GM15510 (cell line): ENCODE results near the gene EMB.

Experiments used
- POLR2A ChIP-seq: IDR thresholded peaks from 3 replicates; pipeline ENCODE4 v1.6.1; 2011; ENCODE audit warnings: borderline replicate concordance; ENCODE audit not compliant: insufficient read length; ENCODE audit errors: extremely low read depth

EMB gene, protein sequence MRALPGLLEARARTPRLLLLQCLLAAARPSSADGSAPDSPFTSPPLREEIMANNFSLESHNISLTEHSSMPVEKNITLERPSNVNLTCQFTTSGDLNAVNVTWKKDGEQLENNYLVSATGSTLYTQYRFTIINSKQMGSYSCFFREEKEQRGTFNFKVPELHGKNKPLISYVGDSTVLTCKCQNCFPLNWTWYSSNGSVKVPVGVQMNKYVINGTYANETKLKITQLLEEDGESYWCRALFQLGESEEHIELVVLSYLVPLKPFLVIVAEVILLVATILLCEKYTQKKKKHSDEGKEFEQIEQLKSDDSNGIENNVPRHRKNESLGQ

GRCh38 chr5:50440651-50441492 is at the start of gene EMB:
Gene EMB, minus strand, starts transcription at chr5:50441288. Its CDS starts 137 bp downstream, at chr5:50441151.
- peak; percentile 70 for TF ChIP-seq POLR2A

DNA sequence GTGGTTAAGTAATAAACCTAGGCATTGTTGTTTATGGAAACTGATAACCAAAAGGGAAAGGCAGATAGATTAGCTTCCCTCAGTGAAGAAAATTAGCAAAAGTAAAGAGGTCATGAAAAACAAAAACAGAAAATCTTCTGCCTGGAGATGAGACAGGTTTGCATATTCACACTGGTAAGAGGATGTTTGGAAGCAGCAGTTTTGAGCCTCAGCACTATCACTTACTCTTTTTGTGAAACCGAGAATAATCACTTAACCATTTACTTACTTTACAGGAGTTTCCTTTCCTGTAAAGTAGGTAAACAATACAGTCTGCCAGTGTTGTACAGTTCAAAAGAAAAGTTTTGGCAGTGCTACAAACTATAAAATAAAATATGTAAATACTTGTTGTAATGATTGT is 35.5 kb upstream of the EMB start:
- no peak for TF ChIP-seq POLR2A

DNA sequence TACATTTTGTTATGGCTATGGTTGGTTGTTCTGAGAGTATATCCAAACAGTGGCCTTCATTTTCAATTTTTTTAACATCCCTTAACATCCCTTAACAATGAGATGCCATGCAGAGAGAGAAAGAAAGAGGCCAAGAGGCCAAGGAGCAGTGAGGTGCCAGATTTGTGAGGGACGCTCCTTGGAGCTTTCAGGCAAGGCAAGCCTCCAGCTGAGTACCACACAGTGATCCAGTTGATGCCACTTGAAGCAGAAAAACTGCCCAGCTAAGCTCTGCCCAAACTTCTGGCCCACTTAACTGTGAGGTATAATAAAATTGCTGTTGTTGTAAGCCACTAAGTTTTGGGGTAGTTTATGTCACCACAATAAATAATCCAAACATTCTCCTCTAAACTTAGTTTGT is 22.6 kb upstream of the EMB start:
- TF ChIP-seq POLR2A: no peak

DNA sequence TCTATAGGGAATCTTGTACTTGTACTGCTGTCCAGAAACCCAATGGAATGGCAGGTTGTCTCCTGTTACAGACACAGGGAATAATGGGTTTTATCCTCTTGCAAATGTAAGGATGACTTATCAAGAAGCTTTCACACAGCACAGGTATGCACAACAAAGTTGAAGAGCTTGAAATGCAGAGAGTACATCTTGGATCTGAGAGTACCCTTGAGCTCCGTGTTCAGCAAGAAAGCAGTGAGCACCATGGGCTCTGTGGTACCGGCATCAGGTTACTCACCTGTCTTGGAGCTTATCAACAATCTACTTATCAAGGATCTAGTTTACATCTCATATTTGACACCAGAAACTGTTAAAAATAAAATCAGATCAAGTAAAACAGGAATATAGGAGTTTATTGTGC is 22.0 kb upstream of the EMB start:
- no peak for TF ChIP-seq POLR2A

GRCh38 chr5:50447941-50448340 is 6.9 kb upstream of the EMB start:
- TF ChIP-seq POLR2A: no peak

GRCh38 chr5:50447228-50447627 is 6.1 kb upstream of the EMB start:
- TF ChIP-seq POLR2A: no peak

GRCh38 chr5:50445296-50445949 is 4.3 kb upstream of the EMB start:
- TF ChIP-seq POLR2A: no peak

DNA sequence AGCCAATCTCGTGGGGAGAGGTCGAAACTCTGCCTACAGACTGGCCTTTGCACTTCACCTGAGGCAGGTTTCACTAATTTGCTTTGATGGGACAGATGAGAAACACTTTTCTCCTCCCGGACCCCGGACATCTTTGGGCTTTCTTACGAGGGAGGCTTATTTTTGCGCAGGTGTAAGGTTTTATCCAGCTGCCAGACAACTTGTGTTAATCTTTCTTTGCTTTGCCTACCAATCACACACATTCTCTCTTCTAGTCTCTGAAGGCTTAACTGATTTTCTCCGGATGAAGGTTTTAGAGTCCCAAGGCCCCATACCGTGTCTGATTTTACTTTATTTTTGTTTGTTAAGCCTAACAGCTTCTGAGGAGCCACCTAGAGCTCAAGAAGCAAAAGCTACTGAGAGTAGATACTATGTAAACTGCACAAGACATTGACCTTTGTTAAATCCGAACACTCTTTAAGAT is 436 bp upstream of the EMB start:
- no peak for TF ChIP-seq POLR2A

DNA sequence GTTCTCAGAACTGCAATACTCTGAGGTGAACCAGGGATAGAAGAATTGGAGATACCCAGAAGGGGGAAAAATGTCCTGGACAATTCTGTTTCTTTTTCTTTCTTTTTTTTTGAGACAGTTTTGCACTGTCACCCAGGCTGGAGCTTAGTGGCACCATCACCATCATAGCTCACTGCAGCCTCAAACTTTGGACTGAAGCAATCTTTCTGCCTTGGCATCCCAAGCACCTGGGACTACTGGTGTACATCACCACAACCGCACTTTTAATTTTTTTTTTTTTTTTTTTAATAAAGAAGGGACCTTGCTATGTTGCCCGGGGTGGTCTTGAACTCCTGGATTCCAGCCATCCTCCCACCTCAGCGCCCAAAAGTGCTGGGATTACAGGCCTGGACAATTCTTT is 1.9 kb downstream of the EMB start:
- no peak for TF ChIP-seq POLR2A

GRCh38 chr5:50435168-50435567 is 5.9 kb downstream of the EMB start:
- no peak for TF ChIP-seq POLR2A

GRCh38 chr5:50420343-50420935 is 20.6 kb downstream of the EMB start:
- TF ChIP-seq POLR2A: no peak

GRCh38 chr5:50415912-50416311 is 25.2 kb downstream of the EMB start:
- no peak for TF ChIP-seq POLR2A

- TF ChIP-seq POLR2A: no peak
Observed at GRCh38 chr5:50406877-50407276, 34.2 kb downstream of the EMB start.

DNA sequence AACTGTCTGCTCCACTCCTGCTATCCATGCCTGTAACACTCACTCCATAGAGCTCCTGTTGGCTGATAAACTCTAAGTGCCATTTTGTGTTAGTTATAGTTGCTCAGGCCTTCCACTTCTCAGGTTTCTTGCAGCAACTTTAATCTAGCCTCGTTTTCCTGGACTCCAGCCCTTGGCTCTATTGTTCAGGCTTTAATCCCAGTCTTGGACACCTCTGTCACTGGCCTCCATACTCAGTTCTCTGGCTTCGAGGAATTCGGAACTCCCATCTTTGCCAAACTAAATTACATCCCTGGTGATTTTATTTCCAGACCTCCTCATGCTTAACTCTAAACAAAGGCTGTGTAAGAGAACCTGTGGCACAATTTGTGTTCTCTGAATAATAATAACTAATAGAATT is 39.8 kb downstream of the EMB start:
- TF ChIP-seq POLR2A: no peak
